Right lobe of liver (tissue), 4 donors: ENCODE results near the gene PAK5.

ENCODE experiments used
- POLR2A ChIP-seq: fragments of 450-650 bp; IDR thresholded peaks from one replicate; pipeline ENCODE4 v1.6.1; 2017; ENCODE audit warnings: antibody characterized with exemption, mild to moderate bottlenecking
- TF ChIP-seq, protein P1 (sequence below), 4 donors: fragments of 200-600 bp in 3 of 4; fragments of 450-650 bp in 1 of 4; IDR thresholded peaks; one replicate each; pipeline versions ENCODE4 v1.5.1 to v1.8.0; 2016 to 2022; ENCODE audit warnings: antibody characterized with exemption in 4 of 4, mild to moderate bottlenecking in 2 of 4
- donor health status: DM: no; HTN: no; CAD: no.
- donor health status: DM: no; HTN: no; CAD: no.
- donor health status: DM: no; HTN: yes; CAD: no.

- TF ChIP-seq, protein P1, sequence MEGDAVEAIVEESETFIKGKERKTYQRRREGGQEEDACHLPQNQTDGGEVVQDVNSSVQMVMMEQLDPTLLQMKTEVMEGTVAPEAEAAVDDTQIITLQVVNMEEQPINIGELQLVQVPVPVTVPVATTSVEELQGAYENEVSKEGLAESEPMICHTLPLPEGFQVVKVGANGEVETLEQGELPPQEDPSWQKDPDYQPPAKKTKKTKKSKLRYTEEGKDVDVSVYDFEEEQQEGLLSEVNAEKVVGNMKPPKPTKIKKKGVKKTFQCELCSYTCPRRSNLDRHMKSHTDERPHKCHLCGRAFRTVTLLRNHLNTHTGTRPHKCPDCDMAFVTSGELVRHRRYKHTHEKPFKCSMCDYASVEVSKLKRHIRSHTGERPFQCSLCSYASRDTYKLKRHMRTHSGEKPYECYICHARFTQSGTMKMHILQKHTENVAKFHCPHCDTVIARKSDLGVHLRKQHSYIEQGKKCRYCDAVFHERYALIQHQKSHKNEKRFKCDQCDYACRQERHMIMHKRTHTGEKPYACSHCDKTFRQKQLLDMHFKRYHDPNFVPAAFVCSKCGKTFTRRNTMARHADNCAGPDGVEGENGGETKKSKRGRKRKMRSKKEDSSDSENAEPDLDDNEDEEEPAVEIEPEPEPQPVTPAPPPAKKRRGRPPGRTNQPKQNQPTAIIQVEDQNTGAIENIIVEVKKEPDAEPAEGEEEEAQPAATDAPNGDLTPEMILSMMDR (IDR thresholded peaks at IDR 0.05) = no peak
- no peak for TF ChIP-seq POLR2A
Observed at GRCh38 chr20:9613871-9614270, 225.0 kb downstream of the PAK5 start.
